ENCODE results near the gene NRXN2.

DNA sequence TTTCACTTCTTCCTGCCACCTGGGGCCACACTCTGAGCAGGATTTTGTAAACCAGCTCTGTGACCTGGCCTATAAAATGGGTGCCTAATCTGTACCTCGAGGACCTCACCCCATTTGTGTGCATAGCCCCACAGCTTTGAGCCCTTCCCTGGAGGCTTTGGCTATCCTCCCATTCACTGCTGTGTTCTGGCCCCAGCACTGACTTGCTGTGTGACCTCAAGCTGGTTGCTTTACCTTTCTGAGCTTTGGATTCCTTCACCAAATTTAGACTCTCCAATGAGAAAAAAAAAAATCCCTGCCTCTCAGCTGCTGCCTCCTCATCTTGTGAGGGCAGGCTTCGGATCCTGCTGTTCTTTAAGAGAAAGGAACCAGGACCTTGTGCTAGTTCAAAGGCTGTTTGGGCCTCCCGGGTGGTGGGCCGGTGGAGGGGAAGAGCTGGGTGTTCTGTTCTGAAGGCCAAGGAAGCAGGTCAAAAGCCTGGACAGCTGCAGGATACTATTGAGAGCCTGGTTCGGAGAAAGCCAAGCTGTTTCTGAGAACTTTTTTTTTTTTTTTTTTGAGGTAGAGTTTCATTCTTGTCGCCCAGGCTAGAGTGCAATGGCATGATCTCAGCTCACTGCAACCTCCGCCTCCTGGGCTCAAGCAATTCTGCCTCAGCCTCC, 37.9 kb upstream of the NRXN2 start:
- TF ChIP-seq RBAK (CRISPR knock-in tag; IDR thresholded peaks at IDR 0.05): no peak
- TF ChIP-seq CREM (IDR thresholded peaks at IDR 0.05): no peak
- no peak for TF ChIP-seq CREM (CRISPR knock-in tag; IDR thresholded peaks at IDR 0.05)
- TF ChIP-seq RFX5 (IDR thresholded peaks at IDR 0.05; ENCODE audit: low read depth, low read length): no peak
- no peak for TF ChIP-seq RELA (CRISPR knock-in tag; IDR thresholded peaks at IDR 0.05)
- TF ChIP-seq MXI1 (IDR thresholded peaks at IDR 0.05; ENCODE audit: borderline replicate concordance, low read depth, low read length): no peak
- TF ChIP-seq, protein P1, sequence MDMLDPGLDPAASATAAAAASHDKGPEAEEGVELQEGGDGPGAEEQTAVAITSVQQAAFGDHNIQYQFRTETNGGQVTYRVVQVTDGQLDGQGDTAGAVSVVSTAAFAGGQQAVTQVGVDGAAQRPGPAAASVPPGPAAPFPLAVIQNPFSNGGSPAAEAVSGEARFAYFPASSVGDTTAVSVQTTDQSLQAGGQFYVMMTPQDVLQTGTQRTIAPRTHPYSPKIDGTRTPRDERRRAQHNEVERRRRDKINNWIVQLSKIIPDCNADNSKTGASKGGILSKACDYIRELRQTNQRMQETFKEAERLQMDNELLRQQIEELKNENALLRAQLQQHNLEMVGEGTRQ (IDR thresholded peaks at IDR 0.05; ENCODE audit: low read depth, low read length): no peak
- TF ChIP-seq, protein P1 (CRISPR knock-in tag; IDR thresholded peaks at IDR 0.05; ENCODE audit: borderline replicate concordance): no peak
- TF ChIP-seq SMAD3 (CRISPR knock-in tag; IDR thresholded peaks at IDR 0.05): no peak
